Measurements from ENCODE around the gene ALOX5.

- TF ChIP-seq CTCF (IDR thresholded peaks at IDR 0.05) (no peak), POLR2AphosphoS5 (IDR thresholded peaks at IDR 0.05) (no peak)
Measured at GRCh38 chr10:45446858-45447257, 72.8 kb downstream of the ALOX5 start.

Data from transverse colon (tissue), 4 donors.